SU-DHL-6 (cell line): ENCODE measurements around the gene MACF1.

Experiments
- CTCF ChIP-seq: fragments of 200-600 bp; sonication (generic); IDR thresholded peaks from one replicate; pipeline ENCODE4 v1.5.1; 2017; ENCODE audit warnings: antibody characterized with exemption, mild to moderate bottlenecking, low read length, moderate library complexity; ENCODE audit not compliant: insufficient read depth, poor library complexity, severe bottlenecking
- EZH2phosphoT487 ChIP-seq: fragments of 200-600 bp; sonication (generic), shearing (Covaris generic); conservative IDR thresholded peaks from 2 replicates; pipeline ENCODE4 v1.6.1; 2018; ENCODE audit warnings: mild to moderate bottlenecking, antibody characterized with exemption, low read length, moderate library complexity, mixed read lengths

- no peak for TF ChIP-seq CTCF
- no peak for TF ChIP-seq EZH2phosphoT487
These were observed 202.3 kb downstream of the MACF1 start for GRCh38 chr1:39406533-39407450.
